GM21360 (cell line): ENCODE data around the gene CTSE.

ENCODE experiments used
- ATAC-seq: cut with Tn5 transposase; IDR thresholded peaks from one replicate; pipeline ENCODE4 v1.9.1; 2021; ENCODE audit warnings: mild to moderate bottlenecking, moderate library complexity; ENCODE audit not compliant: unreplicated experiment

CTSE gene

DNA sequence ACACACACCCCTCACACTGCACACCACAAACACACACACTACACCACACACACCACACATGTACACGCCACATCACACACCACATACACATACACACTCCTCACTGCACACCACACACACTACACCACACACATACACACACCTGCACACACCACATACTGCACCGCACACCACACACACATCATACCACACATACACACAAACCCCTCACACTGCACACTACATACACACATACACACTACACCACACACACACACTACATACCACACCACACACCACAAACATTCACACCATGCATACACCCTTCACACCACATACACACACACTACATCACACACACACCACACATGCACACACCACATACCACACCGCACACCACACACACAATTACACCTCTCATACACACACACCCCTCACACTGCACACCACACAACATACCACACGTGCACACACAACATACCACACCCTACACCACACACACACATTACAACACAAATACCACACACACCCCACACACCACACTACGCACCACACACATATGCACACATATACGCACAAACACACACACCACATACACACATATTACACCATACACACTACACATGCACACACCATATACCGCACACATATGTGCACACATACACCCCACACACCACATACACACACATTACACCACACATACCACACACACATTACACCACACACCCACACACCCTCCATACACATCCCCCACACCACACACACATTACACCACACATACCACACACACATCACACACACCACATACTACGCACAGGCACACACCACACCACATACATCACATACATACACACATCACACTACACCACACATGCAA lies 50.1 kb downstream of the CTSE start:
- no peak for ATAC-seq

DNA sequence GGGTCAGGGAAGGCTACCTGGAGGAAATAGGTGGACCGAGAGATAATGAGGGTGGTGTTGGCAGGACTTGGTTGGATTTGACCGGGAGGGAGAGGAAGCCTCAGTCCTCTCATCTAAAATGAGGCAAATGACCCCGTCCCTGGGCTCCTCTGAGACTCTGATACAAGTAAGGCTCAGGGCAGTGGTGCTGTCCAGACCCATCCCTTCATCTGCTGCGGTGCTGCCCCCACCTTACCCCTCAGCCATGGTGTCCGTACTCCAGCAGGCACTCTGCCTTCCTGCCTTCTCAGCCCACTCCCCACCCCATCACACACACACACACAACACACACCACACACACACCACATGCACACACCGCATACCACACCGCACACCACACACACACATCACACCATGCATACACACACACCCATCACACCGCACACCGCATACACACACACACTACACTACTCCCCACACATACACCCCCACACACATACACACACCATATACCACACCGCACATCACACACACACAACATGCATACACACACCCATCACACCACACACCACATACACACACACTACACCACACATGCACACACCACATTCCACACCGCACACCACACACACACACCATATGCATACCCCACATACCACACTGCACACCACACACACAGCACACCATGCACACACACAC lies 51.1 kb downstream of the CTSE start:
- ATAC-seq, result no peak

DNA sequence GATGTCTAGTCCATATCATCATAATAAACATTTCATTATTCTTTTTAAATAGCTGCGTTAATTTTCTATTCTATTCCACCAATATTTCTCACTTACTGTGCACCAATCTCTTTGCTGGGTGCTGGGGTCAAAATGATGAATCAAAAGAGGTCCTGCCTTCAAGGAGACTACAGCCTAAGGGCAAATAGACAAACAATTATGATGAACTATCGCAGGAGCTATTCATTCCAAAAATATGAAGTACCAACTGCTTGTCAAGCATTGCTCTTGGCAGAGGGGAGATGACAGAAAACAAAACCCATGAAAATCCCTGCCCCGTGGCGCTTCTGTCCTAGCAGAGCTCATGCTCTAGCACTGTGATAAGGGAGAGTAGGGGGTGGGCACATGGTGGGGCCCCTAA lies 51.6 kb downstream of the CTSE start:
- no peak for ATAC-seq

DNA sequence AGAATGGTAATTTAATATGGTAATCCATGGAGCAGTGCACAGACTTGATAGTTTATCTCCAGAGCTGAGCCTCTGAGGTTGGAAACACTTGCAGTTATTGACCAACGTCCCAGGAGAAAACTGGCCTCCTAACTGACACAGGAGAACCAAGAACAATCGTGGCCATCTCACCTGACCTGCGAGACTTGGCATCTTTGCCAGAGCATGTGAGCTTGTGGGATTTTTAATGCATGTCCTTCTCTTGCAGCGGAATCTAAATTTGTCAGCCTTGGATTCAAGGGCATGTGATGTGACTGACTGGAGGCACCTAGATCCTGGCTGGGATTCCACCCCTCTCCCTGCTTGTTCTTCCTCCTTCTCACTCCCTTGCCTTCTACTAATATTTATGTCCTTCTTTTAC lies 52.6 kb downstream of the CTSE start:
- ATAC-seq, result no peak

DNA sequence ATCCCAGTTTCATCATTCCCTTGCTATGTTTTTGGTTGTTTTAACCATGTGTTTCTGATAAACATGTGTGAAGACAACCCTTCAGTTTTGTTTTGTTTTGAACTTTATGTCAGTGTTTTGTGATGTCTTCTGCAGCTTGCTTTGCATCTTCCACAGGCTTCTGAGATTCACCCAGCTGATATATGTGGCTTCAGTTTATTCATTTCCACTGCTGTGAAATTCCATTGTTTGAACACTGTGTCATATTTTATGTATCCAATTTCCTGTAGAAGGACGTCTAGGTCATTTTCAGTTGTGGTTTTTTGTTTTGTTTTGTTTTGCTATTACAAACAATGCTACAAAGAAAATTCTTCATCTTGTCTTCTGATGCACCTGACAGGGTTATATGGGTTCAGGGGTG lies 53.2 kb downstream of the CTSE start:
- ATAC-seq, result no peak

DNA sequence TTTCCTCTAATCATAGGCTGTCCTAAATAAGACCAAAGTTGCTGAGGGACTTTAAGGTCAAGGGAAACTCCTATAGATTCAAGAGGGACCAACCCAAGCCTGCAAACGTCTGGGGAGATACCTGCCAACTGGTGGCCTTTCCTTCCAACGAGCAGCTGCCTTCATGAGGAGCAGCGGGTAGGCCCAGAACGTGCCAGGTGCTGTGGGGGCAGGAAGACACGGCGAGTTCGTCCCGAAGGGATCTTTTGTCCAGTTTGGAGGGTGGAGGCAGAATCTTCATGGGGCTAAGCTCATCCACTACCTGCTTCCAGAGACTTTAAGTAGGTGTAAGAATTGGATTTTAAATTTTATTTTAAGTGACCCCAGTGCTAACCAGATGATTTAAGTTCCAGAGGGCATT lies 54.5 kb downstream of the CTSE start:
- no peak for ATAC-seq

DNA sequence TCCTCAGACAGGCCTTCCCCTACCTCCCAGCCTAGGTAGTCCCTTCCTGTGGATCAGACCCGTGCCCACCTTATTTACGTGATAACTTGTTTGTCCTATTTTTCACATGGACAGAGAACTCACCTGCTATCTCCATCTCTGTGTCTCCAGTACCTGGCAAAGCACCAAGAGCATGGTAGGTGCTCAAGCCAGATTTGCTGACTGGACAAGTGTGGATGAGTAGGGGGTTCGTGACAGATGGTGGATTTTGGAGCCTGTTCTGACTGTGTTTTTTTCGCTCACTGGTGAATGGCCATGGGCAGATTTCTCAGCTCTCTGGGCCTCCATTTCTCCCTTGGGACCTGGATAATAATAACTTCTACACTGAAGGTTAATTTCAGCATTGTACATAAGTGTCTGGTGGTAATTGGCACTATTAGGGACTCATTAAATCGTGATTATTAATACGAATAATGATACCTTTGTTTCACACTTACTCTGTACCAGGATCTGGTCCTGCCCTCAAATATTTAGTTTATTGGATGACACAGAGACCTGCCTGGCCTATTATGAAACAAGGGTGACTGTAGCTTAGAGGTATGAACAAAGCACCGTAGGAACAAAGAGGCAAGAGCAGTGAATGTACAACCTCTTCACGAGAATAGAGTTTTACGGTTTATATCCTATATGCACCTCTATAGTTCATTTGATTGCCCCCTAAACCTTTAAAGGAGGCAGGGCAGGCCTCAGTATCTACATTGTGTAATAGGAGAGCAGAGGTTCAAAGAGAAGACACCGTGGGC lies 56.0 kb downstream of the CTSE start:
- ATAC-seq, result no peak

DNA sequence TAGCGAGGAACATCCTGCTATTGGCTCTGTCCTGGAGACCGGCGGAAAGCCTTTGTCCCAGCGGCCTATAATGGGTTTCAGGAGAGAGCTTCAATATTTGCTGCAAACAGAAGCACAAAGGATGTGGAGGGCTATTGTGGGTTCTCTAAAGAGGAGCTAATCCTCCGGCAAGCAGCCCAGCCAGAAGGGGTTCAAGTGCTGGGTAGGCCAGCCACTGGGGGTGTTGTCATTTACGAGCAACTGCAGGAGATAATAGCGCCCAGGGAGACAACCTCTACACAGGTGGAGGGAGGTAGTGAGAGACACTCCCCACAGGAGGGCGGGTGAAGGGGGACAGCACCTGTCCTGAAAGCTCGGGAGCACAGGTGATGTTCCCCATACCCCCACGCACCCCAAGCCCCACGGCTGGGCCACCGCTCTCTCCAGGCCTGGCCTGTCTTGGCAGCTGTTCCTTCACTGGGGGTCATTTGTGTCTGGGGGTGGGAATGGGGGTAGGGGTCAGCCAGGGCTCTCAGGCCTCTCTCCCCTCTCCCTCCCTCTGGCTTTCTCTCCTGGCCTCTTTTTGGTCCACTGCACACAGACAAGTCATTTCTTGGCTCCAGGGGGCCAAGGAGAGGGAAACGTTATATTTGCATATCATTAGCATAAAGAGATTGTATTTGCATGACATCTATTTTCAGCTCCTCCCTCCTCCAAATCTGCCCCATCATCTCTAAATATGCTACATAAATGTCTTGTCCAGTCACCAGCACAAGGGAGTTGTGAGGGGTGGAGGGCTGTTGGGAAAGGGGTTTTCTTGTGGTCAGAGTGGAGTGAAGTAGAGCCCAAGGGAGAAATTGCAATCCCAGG lies 58.4 kb downstream of the CTSE start:
- no peak for ATAC-seq

DNA sequence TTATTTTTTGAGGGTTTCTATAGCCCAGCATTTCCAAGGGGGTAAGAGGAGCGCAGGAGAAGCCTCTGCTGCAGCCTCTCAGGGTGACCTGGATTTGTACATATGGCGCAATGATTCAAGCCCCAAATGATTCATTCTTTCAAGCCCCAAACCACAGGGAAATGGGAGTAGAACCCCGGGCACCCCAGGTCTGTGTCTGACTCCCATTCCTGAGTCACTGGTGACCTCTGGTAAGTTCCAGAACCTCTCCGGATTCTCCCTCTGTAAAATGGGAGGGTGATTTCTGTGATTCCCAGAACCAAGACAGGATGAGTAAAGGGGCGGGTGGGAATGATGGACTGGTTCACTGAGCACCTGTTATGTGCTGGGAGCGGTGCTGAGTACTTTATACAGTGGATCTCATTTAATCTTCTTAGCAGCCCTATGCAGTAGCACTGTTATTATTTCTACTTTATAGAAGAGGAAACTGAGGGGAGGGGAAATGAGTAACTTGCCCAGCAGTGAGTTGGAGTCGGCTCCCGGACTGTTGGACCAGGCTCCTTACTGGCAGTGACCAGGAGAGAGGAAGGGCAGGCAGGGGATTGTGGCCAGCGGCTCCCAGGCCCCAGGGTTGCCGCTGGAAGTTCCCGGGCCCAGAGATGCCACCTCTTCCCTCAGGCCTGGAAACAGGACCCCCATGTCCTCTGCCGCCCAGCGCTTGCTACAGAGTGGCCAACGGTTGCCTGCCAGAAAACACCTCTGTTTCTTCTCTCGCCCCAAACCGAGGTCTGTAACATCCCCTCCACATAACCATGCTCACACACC lies 60.1 kb downstream of the CTSE start:
- no peak for ATAC-seq

DNA sequence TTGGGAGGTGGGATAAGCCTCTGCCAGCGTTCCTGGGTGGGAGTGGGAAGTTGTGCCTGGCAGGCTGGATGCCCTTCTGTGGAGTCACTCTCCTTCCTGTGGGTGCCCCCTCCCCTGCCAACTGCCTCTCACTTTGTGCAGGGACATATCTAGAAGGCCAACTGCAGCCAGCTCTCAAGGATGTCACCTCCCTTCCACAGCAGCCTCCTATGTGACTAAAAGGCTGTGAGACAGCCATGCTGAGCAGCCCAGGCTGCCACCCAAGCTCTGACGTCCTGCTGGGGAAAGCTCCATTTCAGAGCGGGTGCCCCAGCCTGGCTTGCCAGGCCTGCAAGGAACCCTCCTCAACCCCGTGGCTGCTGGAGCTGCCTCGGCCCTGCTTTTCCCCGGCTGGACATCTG lies 60.9 kb downstream of the CTSE start:
- ATAC-seq, result no peak

DNA sequence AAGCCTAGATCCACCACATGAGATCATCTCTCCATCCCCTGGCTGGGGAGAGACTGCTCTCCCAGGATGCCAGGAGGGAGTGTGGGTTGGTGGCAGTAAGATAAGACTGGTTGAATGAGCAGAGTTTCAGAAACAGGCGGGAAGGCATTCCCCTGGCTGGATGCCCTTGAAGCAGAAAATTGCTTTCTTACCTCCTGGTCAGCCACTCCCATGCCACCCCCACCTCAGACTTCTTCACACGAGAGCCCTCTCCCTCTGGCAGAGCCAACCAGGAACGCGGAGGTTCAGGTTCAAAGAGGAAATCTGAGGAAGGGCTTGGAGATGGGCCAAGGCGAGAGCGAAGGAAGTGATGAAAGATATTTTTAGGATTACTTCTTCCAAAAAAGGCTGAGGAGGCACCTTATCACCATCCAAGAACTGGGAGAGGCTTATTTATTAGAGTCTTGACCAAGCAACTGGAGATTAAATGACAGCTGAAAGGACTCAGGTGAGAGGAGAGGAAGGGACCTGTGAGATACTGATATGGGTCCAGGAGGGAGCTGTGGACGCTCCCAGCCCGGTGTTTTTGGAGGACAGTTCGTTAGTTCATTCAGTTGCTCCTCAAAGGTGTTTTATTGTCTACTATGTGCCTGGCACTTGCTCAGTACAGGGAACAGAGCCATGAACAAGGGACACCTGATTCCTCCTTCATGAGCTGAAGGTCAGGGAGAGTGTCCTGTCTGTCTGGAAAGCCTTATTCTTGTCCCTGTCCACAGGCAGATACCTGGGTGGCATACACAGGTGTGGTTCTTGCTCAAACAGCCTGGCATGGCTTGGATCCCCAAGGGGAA lies 61.5 kb downstream of the CTSE start:
- no peak for ATAC-seq

DNA sequence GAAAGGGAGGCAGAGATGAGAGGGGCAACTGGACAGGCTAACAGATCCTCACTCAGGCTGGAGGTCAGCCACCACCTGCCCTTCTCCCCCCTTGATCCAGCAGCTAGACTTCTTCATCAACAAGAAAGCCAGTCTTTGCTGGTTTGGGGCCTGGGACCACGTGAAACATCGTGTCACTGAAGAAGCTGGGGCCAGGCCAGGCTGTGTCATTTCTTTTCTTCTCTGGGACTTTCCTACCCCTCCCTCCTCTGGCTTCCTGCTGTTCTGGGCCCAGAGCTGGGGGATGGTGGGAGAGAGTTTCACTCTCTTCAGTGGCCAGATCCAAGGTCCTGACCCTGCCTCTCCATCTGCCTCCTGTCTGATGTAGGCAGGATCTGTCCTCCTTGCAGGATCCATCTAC lies 62.3 kb downstream of the CTSE start:
- ATAC-seq, result no peak

DNA sequence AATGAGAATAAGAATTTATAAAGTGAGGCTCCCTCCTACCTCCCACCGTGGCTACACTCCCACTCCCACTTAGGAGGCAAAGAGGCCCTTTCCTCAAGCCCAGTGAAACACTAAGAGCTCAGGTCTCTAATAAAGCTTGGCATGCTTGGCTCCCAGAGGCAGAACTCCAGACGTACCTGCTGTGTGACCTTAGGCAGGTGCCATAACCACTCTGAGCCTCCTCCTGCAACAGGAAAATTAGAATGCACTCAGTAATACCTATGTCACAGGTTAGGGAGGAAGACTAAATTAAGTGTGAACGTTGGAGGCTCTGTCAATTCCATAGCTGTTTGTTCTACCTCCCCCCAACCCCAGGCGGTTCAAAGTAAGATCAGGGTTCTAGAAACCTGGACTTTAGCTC lies 63.9 kb downstream of the CTSE start:
- ATAC-seq, result no peak
